Cardiac fibroblast (primary cell): Measurements from ENCODE around the gene NLGN4Y.

Experiments used
- DNase-seq, 2 donors: peaks; one replicate each; pipeline versions ENCODE4 v3.0.0 to v3.0.0-alpha.2; 2010; ENCODE audit warnings: low read depth in 2 of 2
- H3K4me3 ChIP-seq, 2 donors: replicated peaks in 1 of 2; 1 replicate in 1 of 2; 2 replicates in 1 of 2; pipeline ENCODE4 v1.5.1; 2011; ENCODE audit warnings: low read depth in 2 of 2, low read length in 2 of 2, mild to moderate bottlenecking in 2 of 2, moderate library complexity in 1 of 2
- CTCF ChIP-seq: IDR thresholded peaks from one replicate; pipeline ENCODE4 v1.5.1; 2011; ENCODE audit warnings: low read depth, mild to moderate bottlenecking, low read length, inconsistent platforms

NLGN4Y gene

GRCh38 chrY:14798010-14798409 is 273.7 kb downstream of the NLGN4Y start:
- TF ChIP-seq CTCF = no peak
- no peak overlapping the region for H3K4me3 ChIP-seq
- peak in 1 of 2 donors; percentile 30 for DNase-seq

- no peak for DNase-seq
- TF ChIP-seq CTCF = no peak
Measured at GRCh38 chrY:14801096-14801495, 276.8 kb downstream of the NLGN4Y start.

DNA sequence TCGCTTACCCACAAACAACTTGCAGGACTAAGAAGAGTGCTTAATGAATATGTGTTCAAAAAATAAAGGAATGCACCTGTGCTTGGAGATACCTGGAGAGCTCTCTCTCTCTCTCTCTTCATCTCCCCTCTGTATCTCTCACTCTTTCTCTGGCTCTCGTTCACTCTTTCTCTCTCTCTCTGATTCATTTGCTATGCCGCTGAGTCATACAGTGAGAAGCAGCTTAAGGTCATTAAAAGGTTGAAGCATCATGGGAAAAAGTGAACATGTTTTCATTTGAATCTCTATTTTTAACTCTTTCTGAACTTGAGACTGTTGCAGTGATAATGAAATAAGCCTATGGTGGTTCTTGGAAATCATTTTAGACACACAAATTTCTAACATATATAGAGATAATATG is 277.8 kb downstream of the NLGN4Y start:
- TF ChIP-seq CTCF = no peak
- peak; percentile 40 to 63 for DNase-seq
- H3K4me3 ChIP-seq = no peak overlapping the region

More at GRCh38 chrY:14801096-14801495, 276.8 kb downstream of the NLGN4Y start:
- no peak overlapping the region for H3K4me3 ChIP-seq

GRCh38 chrY:14804041-14804440 is 279.7 kb downstream of the NLGN4Y start:
- peak; percentile 34 to 61 for DNase-seq
- TF ChIP-seq CTCF = no peak

GRCh38 chrY:14818452-14818851 is 294.1 kb downstream of the NLGN4Y start:
- H3K4me3 ChIP-seq = no peak overlapping the region
- no peak for TF ChIP-seq CTCF
- no peak for DNase-seq

More at GRCh38 chrY:14804041-14804440, 279.7 kb downstream of the NLGN4Y start:
- H3K4me3 ChIP-seq = no peak overlapping the region

DNA sequence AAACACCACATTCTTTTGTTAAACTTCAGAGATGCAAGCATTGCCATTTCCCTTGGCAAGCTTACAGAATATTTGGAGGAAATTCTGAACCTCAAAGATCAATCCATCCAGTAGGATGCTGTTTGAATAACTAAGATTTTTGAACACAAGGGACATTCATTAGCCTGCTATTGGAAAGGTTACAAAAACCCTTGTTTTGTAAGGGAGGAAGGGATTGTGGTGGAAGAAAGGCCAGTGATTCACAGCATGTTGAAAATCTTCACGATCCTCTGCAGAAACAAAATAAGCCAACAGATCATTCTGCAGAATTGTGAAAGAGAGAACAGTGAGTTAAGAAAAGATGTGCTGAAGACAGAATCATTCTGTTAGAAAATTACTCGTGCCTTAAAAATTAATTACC is 297.9 kb downstream of the NLGN4Y start:
- DNase-seq = peak; percentile 62 to 68
- TF ChIP-seq CTCF = no peak
- H3K4me3 ChIP-seq = no peak overlapping the region

- no peak overlapping the region for H3K4me3 ChIP-seq
- DNase-seq = peak in 1 of 2 donors; percentile 23
- TF ChIP-seq CTCF = no peak
Measured at GRCh38 chrY:14822906-14823305, 298.6 kb downstream of the NLGN4Y start.
